GM23338 (cell line): ENCODE measurements around the gene STPG4. TPM values are rescaled to one million over a fixed set of nuclear protein-coding genes. Genes with fewer than 3 reads are reported as not detected.

ENCODE experiments used
- ATAC-seq: fragments of 200-7000 bp; cut with Tn5 transposase; 3 replicates; pipeline ENCODE4 v1.9.1; 2020
- DNase-seq: peaks from one replicate; pipeline ENCODE4 v3.0.0-alpha.2; 2015; ENCODE audit warnings: low spot score
- H2AFZ ChIP-seq: fragments of 200-600 bp; sonication (generic); 2 replicates; pipeline ENCODE4 v1.8.0; 2016; ENCODE audit warnings: antibody characterized with exemption, mild to moderate bottlenecking, moderate library complexity
- H3F3A ChIP-seq: fragments of 200-600 bp; sonication (generic); replicated peaks from 2 replicates; pipeline ENCODE4 v1.8.0; 2017; ENCODE audit warnings: antibody characterized with exemption, mixed run types, low read depth
- H3K27ac ChIP-seq: fragments of 200-600 bp; sonication (generic); 2 replicates; pipeline ENCODE4 v1.6.1; 2016; ENCODE audit warnings: low read depth
- H3K27me3 ChIP-seq: fragments of 200-600 bp; sonication (generic); 2 replicates; pipeline ENCODE4 v1.8.0; 2016; ENCODE audit warnings: mild to moderate bottlenecking, mixed run types, moderate library complexity; ENCODE audit not compliant: insufficient read depth
- H3K36me3 ChIP-seq: fragments of 200-600 bp; sonication (generic); 2 replicates; pipeline ENCODE4 v1.8.0; 2016; ENCODE audit warnings: mild to moderate bottlenecking; ENCODE audit not compliant: insufficient read depth
- H3K4me1 ChIP-seq: fragments of 200-600 bp; sonication (generic); 2 replicates; pipeline ENCODE4 v1.8.0; 2016; ENCODE audit warnings: mild to moderate bottlenecking, moderate library complexity; ENCODE audit not compliant: insufficient read depth
- H3K4me2 ChIP-seq: fragments of 200-600 bp; sonication (generic); 2 replicates; pipeline ENCODE4 v1.7.1; 2017; ENCODE audit warnings: mixed run types
- H3K4me3 ChIP-seq: fragments of 200-600 bp; sonication (generic); 2 replicates; pipeline ENCODE4 v1.6.1; 2016; ENCODE audit warnings: mixed run types
- H3K79me2 ChIP-seq: fragments of 200-600 bp; sonication (generic); replicated peaks from 2 replicates; pipeline ENCODE4 v1.8.0; 2017; ENCODE audit warnings: mild to moderate bottlenecking; ENCODE audit not compliant: insufficient read depth
- H3K9me2 ChIP-seq: fragments of 200-600 bp; sonication (generic); 2 replicates; pipeline ENCODE4 v1.8.0; 2017; ENCODE audit not compliant: insufficient read depth
- H4K20me1 ChIP-seq: fragments of 200-600 bp; sonication (generic); replicated peaks from 2 replicates; pipeline ENCODE4 v1.8.0; 2017; ENCODE audit warnings: mild to moderate bottlenecking; ENCODE audit not compliant: insufficient read depth
- H3K27ac Mint-ChIP-seq: 2 replicates; pipeline ENCODE4 v1.8.0; 2020; ENCODE audit warnings: inconsistent platforms, mild to moderate bottlenecking, moderate library complexity, mixed read lengths
- H3K27me3 Mint-ChIP-seq: 3 replicates; pipeline ENCODE4 v1.8.0; 2022; ENCODE audit warnings: low read depth, mild to moderate bottlenecking, moderate library complexity, mixed read lengths, inconsistent platforms; ENCODE audit not compliant: insufficient read depth, poor library complexity
- H3K36me3 Mint-ChIP-seq: 3 replicates; pipeline ENCODE4 v1.8.0; 2021; ENCODE audit warnings: low read depth, mild to moderate bottlenecking, inconsistent platforms, moderate library complexity, mixed read lengths
- H3K4me1 Mint-ChIP-seq: 3 replicates; pipeline ENCODE4 v1.8.0; 2020; ENCODE audit warnings: mild to moderate bottlenecking, inconsistent platforms, mixed read lengths
- H3K4me3 Mint-ChIP-seq: 3 replicates; pipeline ENCODE4 v1.8.0; 2021; ENCODE audit warnings: moderate library complexity, mild to moderate bottlenecking, inconsistent platforms, mixed read lengths
- H3K9me3 Mint-ChIP-seq: 3 replicates; pipeline ENCODE4 v1.8.0; 2020; ENCODE audit warnings: moderate library complexity, mild to moderate bottlenecking, inconsistent platforms, mixed read lengths
- CREB1 ChIP-seq: fragments of 250-450 bp; sonication (Bioruptor Pico); IDR thresholded peaks from 2 replicates; pipeline ENCODE4 v1.5.0; 2020; ENCODE audit warnings: low read depth, mild to moderate bottlenecking, moderate library complexity
- CTCF ChIP-seq, 2 experiments: fragments of 200-600 bp in 1 of 2; sonication (generic) in 1 of 2; conservative IDR thresholded peaks; 2 replicates each; pipeline versions ENCODE4 v1.5.1 to v1.6.1; 2016 to 2017; ENCODE audit warnings: antibody characterized with exemption in 2 of 2, low read depth in 2 of 2, mild to moderate bottlenecking in 2 of 2, moderate library complexity in 1 of 2
- ETS1 ChIP-seq: IDR thresholded peaks from 2 replicates; pipeline ENCODE4 v1.6.1; 2016; ENCODE audit warnings: antibody characterized with exemption
- EZH2 ChIP-seq: fragments of 200-600 bp; sonication (generic); IDR thresholded peaks from one replicate; pipeline ENCODE4 v1.8.0; 2017; ENCODE audit warnings: antibody characterized with exemption, mild to moderate bottlenecking, low read depth; ENCODE audit not compliant: unreplicated experiment
- EZH2phosphoT487 ChIP-seq: fragments of 200-600 bp; sonication (generic); IDR thresholded peaks from one replicate; pipeline ENCODE4 v1.8.1; 2018; ENCODE audit warnings: antibody characterized with exemption; ENCODE audit not compliant: unreplicated experiment
- JUNB ChIP-seq: IDR thresholded peaks from one replicate; pipeline ENCODE4 v1.6.1; 2016; ENCODE audit warnings: antibody characterized with exemption; ENCODE audit not compliant: unreplicated experiment
- NANOG ChIP-seq: IDR thresholded peaks from 2 replicates; pipeline ENCODE4 v1.6.1; 2016; ENCODE audit warnings: antibody characterized with exemption, borderline replicate concordance
- POLR2AphosphoS5 ChIP-seq: IDR thresholded peaks from 2 replicates; pipeline ENCODE4 v1.6.1; 2016; ENCODE audit warnings: antibody characterized with exemption, low read depth
- REST ChIP-seq: IDR thresholded peaks from one replicate; pipeline ENCODE4 v1.6.1; 2018; ENCODE audit warnings: antibody characterized with exemption; ENCODE audit not compliant: unreplicated experiment
- STAT1 ChIP-seq: IDR thresholded peaks from one replicate; pipeline ENCODE4 v1.6.1; 2016; ENCODE audit warnings: antibody characterized with exemption; ENCODE audit not compliant: unreplicated experiment
- ZNF114 ChIP-seq: fragments of 250-450 bp; sonication (Bioruptor Pico); IDR thresholded peaks from 2 replicates; pipeline ENCODE4 v1.5.0; 2020; ENCODE audit warnings: mild to moderate bottlenecking, moderate library complexity
- ZNF331 ChIP-seq: fragments of 250-450 bp; sonication (Bioruptor Pico); IDR thresholded peaks from 2 replicates; pipeline ENCODE4 v1.5.0; 2020; ENCODE audit warnings: low read depth, mild to moderate bottlenecking, moderate library complexity
- ZNF462 ChIP-seq: fragments of 250-450 bp; sonication (Bioruptor Pico); IDR thresholded peaks from 2 replicates; pipeline ENCODE4 v1.5.0; 2020; ENCODE audit warnings: mild to moderate bottlenecking, moderate library complexity
- polyA plus RNA-seq: library from polyadenylated mRNA; unstranded; fragments of >200 nt; fragmentation: Nextera tagmentation; extraction: Ambion mirVana; gene quantifications from 2 replicates; pipeline ENCODE4 v1.2.1, GENCODE V29; 2016
- total RNA-seq: library from RNA; depleted of rRNA; stranded (reverse); fragments of >200 nt; shearing (Covaris generic); gene quantifications from 2 replicates; pipeline ENCODE4 v1.2.3, GENCODE V29; 2014

The STPG4 gene
- total and polyA plus RNA-seq, 2 experiments from 2014 or later = 0.28 TPM; not detected in 1

- DNase-seq (no peak), ATAC-seq (no peak)
- peak overlapping the region; percentile 100 for H3K27ac Mint-ChIP-seq
- Histone ChIP-seq H3K79me2 (peaks cover 41% of the 10 kb centered on the region), H2AFZ (peak overlapping the region; percentile 57; the same call in 1 of the 2 replicates), H4K20me1 (peaks cover 31% of the 10 kb centered on the region), H3F3A (no peaks in the 10 kb centered on the region), H3K4me2 (peak overlapping the region; percentile 73), H3K4me3 (peak overlapping the region; percentile 94), H3K9me2 (no peaks in the 10 kb centered on the region), H3K4me1 (peaks cover 49% of the 10 kb centered on the region), H3K27ac (0 out of 2 replicates have a peak overlapping the region, but pooled peaks have one; percentile 53), H3K27me3 (no peaks in the 10 kb centered on the region), H3K36me3 (no peaks in the 10 kb centered on the region)
- peaks cover 19% of the 10 kb centered on the region for H3K27me3 Mint-ChIP-seq
- peak overlapping the region; percentile 99 for H3K4me3 Mint-ChIP-seq
- peaks cover 25% of the 10 kb centered on the region for H3K36me3 Mint-ChIP-seq
- peaks cover 46% of the 10 kb centered on the region for H3K4me1 Mint-ChIP-seq
- TF ChIP-seq POLR2AphosphoS5 (no peak), CTCF (conservative IDR thresholded peaks at IDR 0.05; ENCODE audit: low read depth in 2 of 2) (no peak), ETS1 (no peak), JUNB (no peak), REST (no peak), CREB1 (CRISPR knock-in tag) (no peak), EZH2 (no peak), STAT1 (no peak), ZNF462 (CRISPR knock-in tag) (no peak), ZNF331 (no peak), ZNF114 (CRISPR knock-in tag) (no peak), NANOG (no peak), EZH2phosphoT487 (no peak)
- peaks cover 6% of the 10 kb centered on the region; the same call in 2 of the 3 replicates for H3K9me3 Mint-ChIP-seq
Observed at GRCh38 chr2:47177043-47177565, 22.0 kb upstream of the STPG4 start.
